NCI-H748 (cell line): Measurements from ENCODE around the gene INPP4A.

Experiments
- DNase-seq: peaks from one replicate; lab custom pipeline; 2025; ENCODE audit not compliant: unreplicated experiment; lab: John Stamatoyannopoulos, UW

The INPP4A gene

DNA sequence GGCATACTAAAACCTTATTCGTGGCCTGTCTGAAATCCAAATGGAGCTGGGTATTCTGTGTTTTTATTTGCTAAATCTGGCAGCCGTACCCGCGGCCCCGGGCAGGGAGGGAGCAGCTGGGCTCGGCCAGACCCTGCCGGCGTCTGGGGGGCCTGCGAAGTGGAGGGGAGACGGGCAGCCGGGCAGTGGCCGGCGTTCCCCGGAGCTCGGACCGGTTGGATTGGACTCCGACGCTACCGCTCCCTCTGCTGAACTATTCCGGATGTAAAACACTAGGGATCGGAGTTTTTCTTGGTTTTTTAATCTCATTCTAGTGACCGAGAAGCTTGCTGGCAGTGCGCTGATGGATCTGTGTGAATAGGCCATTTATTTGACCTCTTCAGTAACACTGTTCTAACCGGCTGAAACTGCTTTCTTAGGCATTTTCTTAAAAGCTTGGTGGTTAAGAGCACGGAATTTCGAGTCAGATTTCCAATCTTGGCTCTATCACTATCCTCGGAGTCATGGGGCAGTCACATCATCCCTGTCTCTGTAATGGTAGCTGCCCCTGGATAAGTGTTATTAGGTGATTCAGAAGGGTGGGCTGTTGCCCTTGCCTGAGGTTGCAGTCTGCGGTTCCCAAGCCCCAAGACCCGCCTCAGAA, 164.4 kb downstream of the INPP4A start:
- peak; percentile 33 for DNase-seq

DNA sequence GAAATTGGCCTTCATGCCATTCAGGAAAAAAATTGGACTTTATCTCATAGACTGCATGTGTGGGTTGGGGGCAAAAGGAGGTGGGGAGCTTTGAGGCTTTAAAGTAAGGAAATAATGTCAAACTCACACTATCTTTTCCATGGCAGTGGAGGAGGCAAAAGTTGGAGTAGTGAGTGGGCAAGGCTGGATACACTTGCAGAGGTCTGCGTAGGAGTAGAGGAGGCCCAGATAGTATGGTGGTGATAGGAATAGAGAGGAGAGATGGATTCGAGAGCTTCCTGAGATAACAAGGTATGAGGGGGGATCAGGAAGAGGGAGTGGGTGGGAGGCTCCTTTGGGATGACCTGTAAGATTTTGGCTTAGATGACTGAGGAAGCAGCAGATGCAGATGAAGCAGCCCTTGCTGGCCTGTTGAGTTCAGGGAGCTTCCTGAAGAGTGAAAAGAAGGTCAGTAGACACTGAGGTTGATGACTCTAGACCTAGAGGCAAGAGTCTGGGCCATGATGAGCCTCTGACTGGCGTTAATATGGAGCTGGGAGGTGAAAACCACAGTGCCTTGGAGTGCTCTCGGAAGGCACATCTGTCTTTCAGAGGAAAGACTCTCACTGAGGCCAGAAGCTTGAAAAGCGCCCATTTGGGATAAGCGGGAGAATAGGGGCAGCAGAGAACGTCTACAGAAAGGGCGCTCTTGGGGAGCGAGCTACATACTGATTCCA, 169.5 kb downstream of the INPP4A start:
- DNase-seq: no peak

DNA sequence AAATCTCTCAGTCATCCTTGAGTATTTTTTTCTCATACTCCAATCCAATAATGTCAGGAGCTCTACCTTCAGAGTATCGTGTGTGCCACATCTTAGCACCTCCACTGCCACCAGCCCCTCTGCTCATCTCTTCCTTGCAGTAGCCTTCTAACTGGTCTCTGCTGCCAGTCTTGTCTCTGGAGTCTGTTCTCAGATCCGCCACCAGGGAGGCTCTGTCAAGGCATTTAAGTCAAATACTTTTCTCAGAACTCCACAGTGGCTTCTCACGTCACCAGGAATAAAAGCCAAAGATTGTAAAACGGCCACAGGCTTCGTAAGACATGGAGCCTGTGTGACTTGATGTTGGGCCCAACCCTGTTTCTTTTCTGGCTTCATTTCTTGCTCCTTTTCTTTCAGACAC, 170.8 kb downstream of the INPP4A start:
- DNase-seq: no peak

DNA sequence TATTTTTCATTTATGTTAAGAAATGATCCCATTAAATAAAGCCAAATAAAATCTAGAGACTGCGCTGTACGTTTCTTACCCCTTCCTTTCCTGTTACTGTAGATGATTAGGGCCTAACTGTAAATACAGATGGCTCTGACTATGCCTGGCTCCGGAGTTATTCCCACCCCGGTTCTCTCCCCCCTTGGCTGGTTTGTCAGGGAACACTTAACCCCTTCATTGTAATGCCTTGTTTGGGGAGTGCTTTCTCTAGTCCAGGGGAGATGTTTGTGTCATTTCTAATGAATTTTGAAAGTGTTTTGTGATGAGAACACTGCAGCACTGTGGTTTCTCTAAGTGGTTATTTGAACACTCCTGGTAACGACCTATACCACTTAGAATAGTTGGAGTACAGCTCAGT, 172.5 kb downstream of the INPP4A start:
- no peak for DNase-seq

DNA sequence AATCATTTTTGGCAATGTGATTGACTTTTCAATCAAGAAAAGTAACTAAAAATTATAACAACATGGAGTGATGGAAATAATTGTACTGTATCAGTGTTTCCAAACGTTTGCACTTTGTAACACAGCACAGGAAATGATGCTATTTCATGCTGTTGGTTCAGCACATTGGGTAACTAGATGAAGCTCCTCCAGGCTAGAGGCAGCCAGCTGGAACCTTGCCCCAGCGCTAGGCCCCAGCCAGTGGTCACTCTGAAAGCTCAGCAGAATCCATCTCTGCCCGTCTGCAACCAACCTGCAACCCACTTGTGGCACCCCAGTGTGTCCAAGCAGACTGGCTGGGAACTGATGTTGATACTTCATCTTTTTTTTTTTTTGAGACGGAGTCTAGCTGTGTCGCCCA, 179.0 kb downstream of the INPP4A start:
- no peak for DNase-seq

DNA sequence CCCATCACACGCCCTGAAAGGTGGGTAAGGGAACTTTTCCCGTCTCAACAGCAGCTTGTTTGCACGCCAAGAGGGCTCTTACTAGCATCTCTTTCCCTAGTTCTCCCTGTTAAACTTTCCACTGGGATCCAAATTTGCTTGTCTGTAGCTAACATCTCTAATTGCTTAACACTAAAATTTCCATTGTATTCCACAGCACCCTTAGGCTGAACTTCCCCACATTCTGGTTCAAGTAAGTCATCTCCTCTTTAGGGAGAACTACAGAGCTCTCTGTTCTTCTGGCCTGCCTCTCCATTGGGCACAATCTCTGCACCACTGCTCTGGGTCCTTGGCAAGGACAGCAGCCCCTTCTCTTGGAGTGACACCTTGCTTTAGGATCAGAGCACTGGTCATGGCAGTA, 187.7 kb downstream of the INPP4A start:
- no peak for DNase-seq

DNA sequence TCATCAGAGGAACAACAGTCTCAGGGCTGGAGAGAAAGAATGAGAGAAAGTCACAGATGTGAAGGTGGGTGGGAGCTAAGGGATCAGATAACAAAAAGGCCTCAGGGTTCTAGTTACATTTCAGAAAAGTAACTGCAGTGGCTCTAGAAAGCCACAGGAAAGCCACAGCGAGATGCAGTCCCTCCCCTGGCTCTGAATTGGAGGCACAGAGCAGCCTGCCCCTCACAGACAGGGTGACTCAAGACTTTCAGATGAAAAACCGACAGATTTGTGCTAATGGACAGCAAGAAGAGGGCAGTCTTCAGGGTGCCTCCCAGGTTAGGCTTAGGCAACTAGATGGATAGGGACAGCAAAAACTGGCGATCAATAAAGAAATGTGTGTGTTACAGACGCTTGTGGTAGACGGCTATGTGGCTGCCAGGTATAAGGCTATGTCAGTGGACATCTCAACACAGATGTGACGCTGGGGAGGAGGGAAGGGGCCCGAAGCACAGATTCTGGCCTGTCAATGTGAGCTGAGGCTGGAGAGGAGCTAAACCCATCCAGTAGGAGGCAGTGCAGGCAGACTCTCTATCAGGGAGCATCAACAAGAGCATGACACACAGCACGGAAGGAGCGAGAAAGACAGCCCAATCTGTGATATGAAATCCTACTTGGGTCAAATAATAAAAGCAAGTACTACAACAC, 189.9 kb downstream of the INPP4A start:
- DNase-seq: no peak

DNA sequence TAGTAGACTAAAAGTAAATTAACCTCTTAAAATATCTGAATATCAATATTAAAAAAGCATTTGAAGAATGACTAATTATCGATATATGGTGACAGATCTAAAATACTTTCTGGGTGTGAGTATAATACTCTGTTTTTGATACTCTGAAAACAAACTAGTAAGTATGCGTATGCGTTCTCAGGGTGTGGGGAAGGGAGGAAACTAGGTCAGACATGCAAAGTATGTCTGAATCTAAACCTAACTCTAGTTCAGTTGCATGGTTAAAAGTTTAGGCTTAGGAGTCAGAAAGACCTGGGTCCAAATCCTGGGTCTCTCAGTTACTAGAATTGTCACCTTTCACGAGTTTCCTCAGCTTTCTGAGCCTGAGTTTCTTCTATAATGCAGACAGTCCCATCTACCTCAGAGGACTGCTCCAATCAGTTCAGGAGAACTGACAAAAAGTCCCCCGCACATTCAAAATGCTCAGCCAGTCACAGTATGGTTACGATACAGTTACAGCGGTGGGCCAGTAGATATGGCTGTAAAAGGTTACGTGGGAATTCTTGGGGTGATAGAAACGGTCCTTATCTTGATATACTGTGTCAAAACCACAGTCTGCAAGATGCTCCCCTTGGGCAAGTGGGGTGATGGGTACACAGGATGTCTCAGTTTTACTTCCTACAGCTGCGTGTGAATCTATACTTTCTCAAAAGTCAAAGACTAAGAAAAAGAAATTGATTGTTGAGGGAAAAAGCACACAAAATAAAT, 192.9 kb downstream of the INPP4A start:
- DNase-seq: no peak

DNA sequence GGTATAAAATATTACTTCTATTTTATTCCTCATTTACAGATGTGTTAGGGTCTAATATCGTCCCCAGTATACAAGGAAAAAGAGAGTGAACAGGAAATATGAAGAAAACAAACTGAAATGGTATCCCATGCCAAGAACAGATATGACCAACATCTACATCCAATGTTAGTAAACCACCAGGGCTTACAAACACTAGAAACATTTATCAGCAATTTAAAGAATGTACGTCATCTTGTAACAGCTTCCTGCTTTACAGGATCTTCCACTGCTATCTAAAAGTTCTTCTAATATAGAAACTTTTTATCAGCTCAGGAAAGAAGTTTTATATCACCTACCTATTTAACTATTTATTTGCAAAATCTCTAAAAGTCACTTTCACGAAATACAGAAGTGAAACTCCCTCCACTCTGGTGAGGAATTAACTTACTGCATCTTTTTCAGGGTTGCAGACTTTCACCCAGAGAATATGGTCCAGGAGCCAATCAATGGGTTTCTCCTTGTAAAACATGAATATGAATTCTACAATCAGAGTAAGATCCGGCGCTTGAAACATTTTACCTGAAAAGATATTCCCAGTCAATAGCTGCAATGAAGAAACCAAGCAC, 198.9 kb downstream of the INPP4A start:
- no peak for DNase-seq
